TTC549 (cell line): ENCODE data around the gene RBM28.
"Not testable (repeated sequence)": the region's sequence is repeated elsewhere in the genome, so short reads cannot be mapped to it uniquely, and the experiment has no call there.

Source experiments
- FAIRE-seq: peaks from 2 replicates; lab custom pipeline; 2012; peaks lifted over from hg19 to GRCh38; lab: Jason Lieb, UNC

RBM28 gene

GRCh38 chr7:128347647-128348097 is 4.0 kb upstream of the RBM28 start:
- FAIRE-seq = no peak

GRCh38 chr7:128344431-128344774 is 695 bp upstream of the RBM28 start:
- FAIRE-seq = no peak

DNA sequence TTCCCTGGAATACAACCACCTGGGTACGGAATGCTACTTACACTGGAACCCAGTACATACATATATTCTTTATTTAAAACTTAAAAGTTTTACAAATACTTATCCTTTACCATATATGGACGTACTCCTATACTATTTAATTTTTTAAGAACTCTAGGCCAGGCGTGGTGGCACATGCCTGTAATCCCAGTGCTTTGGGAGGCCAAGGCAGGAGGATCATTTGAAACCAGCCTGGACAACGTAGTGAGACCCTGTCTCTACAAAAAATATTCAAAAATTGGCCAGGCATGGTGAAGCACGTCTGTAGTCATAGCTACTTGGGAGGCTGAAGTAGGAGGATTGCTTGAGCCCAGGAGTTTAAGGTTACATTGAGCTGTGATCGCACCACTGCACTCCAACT is 2.0 kb downstream of the RBM28 start:
- no peak for FAIRE-seq

DNA sequence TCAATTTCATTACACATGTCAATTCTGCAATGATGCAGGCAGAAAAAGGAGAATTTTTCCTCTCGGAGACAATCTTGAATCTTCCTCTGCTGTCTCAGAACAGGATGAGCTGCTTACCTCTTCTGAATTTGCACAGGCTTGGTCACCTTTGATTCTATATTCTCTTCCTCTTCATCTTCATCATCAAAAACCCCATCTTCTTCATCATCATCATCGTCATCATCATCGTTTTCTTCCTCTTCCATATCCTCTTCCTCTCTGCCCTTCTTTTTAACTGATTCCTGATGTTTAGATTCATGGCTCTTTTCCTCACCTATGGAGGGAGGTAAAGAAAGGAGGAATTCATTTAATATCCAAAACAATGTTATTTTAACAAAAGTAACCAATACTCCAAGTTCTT is 8.0 kb downstream of the RBM28 start:
- FAIRE-seq = no peak

- FAIRE-seq = no peak
Measured at GRCh38 chr7:128324368-128324680, 19.4 kb downstream of the RBM28 start.

GRCh38 chr7:128323459-128324367 is 20.0 kb downstream of the RBM28 start:
- FAIRE-seq = no peak

DNA sequence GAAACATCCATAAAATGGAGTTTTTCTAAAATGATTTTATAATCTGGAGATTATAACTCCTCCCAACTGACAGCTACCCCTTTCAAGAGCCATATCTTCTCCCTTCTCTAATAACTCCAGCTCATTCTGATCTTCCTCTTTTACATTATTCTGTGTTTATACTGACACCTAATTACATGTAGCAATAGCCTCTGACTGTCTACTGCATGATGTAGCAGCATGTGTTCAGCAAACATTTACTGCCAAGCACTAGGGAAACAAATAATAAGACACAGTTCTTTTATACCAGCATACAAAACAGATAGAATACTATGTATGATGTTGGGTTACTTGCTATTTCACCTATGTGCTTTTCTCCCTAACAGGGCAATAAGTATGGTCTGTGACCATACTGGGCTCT is 20.7 kb downstream of the RBM28 start:
- no peak for FAIRE-seq

DNA sequence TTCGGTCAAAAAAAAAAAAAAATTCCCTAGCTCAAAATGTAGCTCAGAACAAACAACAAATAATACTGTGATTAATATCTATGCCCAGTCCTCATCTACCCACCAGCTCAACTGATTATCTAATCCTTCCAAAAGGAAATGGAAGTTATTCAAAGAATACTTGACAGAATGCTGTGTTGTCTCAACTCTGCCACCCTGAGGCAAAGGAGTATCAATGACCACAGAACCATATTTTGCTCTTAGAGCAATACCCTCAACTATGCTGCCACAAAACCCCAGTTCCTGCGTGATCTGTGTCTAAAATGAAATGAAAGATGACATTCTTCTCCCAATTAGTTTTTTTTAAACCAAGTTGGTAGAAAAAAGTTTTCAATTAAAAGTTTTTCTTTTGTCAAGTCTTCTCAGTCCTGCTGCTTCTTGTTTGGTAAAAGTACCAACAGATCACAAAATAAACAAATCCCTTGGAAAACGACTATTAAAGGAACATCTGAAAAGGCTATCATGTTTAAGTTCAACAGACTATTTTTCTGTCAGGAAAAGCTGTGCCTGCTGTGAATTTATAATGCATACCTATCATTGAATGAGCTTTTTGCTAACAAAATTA is 21.6 kb downstream of the RBM28 start:
- peak; percentile 13 for FAIRE-seq

DNA sequence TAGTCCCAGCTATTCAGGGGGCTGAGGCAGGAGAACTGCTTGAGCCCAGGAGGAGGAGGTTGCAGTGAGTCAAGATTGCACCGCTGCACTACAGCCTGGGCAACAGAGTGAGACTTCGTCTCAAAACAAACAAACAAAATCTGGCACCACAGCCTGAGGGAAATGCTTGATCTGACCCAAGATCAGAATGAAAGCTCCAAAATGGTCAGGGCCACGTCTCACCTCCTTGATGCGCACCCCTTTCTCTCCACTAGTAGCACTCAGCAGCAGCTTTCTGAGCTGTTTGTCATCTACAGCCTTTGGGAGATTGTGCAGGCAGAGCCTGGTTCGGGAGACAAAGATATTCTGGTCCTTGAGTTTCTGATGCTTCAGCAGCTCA is 22.7 kb downstream of the RBM28 start:
- no peak for FAIRE-seq

DNA sequence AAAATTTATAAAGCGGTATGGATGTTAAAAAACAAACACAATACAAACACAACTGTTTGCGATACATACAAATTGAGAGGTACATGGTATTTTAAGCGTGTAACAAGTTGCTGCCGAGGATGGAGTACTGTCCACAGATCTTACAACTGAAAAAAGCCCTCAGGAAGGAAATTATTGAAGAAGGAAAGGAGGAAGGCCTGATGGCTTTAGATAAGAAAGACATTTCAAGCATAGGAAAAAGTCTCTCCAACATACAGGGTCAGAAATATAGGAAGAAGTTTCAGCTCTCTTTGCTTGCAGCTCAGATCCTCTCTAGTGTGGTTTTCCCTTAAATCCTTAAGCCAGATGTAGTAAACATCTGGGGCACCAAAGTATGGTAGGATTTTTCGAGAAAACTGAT is 25.0 kb downstream of the RBM28 start:
- no peak for FAIRE-seq

GRCh38 chr7:128311013-128311412 is 32.7 kb downstream of the RBM28 start:
- no peak for FAIRE-seq

DNA sequence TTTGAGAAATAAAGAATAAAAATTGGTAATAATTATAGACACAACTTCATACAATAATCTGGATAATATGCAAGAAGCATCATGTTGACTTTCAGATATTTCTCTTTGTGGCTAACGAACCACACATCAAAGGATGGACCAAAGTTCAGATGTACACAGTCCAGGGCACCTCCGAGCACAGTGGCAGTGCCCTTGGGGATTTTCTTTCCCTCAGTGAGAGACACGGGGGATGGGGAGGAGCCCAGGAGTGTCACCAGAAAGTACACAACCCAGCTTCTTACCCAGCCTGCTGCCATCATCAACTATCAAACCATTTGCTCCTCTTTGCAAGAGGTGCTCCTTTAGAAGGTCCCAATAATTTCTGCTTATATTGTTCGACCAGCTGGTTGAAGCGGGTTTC is 33.2 kb downstream of the RBM28 start:
- no peak for FAIRE-seq

DNA sequence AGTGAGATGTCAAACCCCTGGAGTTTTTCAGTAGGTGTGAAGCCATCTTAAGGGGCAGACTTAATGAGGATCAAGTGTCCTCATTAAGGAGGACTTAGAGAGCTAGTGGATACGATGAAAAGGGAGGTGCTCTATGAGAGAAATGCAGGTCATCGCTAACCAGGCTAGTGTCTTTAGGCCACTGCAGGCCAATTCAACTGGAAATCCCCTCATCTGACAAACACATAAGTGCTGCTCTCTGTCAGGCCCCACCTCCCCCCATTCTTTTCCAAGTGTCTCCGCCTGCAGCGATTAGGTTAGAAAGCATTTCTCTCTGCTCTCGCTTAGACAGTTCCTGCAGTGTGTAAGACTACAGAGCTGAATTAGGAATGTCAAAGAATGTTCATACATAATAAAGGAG is 33.7 kb downstream of the RBM28 start:
- no peak for FAIRE-seq

DNA sequence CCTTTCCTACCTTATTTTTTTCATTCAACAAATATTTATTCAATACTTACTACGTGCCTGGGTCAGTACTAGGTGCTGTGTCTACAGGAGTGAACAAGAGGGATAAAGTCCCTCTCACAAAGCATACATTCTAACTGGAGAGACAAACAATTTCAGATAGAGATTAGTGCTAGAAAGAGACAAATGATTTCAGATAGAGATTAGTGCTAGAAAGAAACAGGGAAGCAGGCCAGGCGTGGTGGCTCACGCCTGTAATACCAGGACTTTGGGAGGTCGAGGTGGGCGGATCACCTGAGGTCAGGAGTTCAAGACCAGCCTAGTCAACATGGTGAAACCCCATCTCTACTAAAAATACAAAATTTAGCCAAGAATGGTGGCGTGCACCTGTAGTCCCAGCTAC is 34.6 kb downstream of the RBM28 start:
- no peak for FAIRE-seq

DNA sequence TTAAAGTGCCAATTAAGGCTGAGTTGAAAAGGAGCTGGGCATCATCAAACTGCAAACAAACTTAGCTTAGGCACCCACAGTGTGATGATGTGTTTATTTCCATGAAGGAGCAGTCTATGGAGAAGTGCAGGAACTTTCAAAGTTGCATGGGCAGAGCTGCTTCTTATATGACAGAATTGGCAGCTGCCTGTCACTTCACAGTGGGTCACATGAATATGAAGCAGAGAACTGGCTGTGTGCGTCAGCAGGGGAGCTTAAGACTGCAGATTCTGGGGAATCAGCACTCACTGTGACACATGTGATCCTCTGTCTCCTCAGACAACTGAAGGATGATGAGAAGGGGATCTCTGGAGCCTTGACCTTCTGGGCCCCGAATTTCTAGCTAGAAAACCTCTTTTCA is 36.6 kb downstream of the RBM28 start:
- FAIRE-seq = no peak

GRCh38 chr7:128304212-128304611 is 39.5 kb downstream of the RBM28 start:
- no peak for FAIRE-seq

DNA sequence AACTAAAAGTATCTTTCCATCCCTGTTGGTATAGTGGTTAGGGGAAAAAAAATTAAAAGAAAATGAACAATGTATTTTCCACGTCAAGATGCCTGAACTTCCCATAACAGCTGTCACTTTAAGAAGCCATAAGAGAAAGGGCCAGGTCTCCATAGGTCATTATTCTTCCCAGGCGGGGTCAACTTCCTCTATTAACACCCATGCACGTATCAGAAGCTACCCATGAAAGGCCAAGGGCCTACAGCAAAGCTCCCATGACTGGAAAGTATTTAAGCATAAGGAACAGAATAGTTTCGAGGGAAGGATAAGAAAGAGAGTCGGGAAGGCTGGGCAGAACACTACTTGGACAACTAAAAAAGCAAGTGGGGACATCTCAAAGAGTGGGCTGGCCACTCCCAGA is 40.1 kb downstream of the RBM28 start:
- no peak for FAIRE-seq

DNA sequence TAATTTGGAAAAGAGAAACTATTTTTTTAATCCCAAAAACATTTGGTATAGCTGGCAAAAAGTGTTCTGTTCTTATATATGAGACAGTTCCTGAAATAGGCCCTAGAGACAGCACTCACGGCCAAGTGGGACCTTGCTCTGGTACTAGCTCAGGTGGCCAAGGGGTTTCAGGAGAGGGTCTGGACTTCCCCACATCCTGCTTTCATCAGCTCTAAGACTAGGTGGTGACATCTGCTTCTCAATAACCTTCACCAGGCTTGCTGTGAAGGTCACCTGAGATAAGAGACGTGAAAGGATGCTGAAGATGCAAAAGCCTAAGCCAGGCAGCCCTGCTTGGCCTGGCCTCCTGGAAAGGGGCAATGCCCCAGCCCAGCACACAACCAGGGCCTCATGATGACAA is 40.6 kb downstream of the RBM28 start:
- no peak for FAIRE-seq

DNA sequence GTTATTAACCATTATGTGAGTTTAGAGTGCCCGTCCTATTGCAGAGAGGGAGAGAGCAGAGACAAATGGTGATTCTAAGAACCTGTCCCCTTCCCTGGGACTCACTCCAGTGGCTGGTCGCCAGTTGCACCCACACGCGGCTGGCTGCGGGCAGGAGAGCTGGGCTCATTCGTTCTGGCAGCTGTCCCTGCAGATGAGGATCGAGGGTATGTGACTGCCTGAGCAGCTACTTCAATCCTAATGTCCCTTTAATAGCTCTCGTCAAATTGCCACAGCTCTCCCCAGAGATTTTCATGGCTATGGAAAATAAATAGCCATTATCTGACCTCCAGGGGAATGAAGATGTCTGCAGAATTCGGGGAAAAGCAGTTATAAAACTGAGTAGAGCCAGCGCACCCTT is 41.6 kb downstream of the RBM28 start:
- FAIRE-seq = no peak

DNA sequence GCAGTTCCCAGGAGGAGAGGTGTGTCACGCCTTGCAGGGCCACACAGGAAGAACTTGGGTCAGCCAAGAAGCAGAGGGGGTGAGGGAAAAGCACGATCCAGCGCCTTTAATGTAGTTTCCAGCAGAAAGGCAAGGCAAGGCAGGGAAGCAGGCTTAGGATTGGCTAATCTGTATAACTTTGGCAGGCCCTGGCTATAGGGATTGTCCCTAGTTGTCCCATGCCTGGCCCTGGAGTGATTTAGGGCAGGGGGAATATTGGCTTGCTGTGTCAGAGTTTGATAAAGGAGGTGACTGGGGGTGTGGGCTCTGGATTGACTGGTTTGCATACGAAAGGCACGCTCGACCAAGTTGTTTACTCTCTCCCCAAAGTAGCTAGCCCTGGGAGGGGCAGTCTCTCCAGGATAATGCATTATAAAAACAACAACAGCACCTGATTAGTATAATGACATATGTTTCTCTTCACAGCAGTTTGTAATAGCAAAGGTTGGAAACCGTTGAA is 44.5 kb downstream of the RBM28 start:
- no peak for FAIRE-seq

DNA sequence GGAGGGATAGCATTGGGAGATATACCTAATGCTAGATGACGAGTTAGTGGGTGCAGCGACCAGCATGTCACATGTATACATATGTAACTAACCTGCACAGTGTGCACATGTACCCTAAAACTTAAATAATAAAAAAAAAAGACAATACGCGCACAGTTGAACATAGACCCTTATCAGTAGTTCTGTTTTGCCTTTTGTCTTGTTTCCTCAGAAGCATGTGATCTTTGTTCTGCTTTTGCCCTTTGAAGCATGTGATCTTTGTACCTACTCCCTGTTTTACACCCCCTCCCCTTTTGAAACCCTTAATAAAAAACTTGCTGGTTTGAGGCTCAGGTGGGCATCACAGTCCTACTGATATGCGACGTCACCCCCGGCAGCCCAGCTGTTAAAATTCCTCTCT is 45.7 kb downstream of the RBM28 start:
- not testable (repeated sequence) for FAIRE-seq

- no peak for FAIRE-seq
Measured at GRCh38 chr7:128287556-128287955, 56.2 kb downstream of the RBM28 start.

DNA sequence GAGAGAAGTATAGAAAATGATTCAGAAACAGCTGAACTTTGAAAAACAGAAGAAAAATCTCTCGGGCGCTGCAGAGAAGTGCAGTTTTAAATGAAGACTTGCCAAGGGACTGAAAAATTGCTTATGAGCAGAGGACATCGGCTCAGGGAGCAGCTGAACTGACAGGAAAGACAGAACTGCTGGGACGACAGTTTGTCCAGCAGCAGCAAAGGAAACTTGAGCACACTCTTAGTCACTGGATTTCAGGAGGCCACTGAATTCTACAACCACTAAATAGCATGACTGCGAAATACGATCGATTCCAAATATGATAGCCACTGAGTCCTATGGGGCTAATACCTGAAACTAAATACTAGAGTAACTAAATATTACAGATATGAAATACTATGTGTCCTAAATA is 59.6 kb downstream of the RBM28 start:
- FAIRE-seq = no peak
